Measurements from ENCODE around the gene SAP30BP. TPM values are rescaled to one million over a fixed set of nuclear protein-coding genes. Genes with fewer than 3 reads are reported as not detected.

Gene SAP30BP
- total and polyA plus RNA-seq, 2 experiments from 2014 or later, result 44.9 to 97.9 TPM

DNA sequence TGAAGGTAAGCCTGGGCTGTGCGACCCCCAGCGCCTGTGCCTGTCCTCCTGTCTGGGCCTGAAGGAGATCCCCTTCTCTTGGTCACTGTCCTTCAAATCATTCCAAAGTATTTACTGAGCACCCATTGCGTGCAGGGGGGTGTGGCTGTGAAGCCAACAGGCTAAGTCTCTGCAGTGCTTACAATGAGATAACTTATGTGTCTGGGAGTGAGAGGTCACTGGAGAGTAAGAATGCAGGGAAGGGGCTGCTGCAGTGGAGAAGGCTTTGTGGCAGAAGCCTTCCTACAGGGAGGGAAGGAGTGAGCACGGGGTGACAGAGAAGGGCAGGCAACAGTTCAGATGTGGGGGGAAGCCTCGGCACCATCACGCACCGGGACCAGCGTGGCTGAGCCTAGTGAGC, 45.1 kb upstream of the SAP30BP start:
- no peaks in the 10 kb centered on the region for H3K4me1 ChIP-seq (ENCODE audit: insufficient read depth)
- H3F3A ChIP-seq (replicated peaks; ENCODE audit: low read depth), result no peaks in the 10 kb centered on the region
- no peak overlapping the region for H3K4me3 ChIP-seq
- H3K4me3 Mint-ChIP-seq, result no peak overlapping the region
- no peak overlapping the region for H3K27ac ChIP-seq (ENCODE audit: low read depth)
- H3K27me3 Mint-ChIP-seq (ENCODE audit: insufficient read depth, low read depth, poor library complexity), result peaks cover 29% of the 10 kb centered on the region
- H3K4me2 ChIP-seq, result no peak overlapping the region
- H4K20me1 ChIP-seq (replicated peaks; ENCODE audit: insufficient read depth), result no peaks in the 10 kb centered on the region
- H2AFZ ChIP-seq, result no peak overlapping the region
- TF ChIP-seq, protein P1, sequence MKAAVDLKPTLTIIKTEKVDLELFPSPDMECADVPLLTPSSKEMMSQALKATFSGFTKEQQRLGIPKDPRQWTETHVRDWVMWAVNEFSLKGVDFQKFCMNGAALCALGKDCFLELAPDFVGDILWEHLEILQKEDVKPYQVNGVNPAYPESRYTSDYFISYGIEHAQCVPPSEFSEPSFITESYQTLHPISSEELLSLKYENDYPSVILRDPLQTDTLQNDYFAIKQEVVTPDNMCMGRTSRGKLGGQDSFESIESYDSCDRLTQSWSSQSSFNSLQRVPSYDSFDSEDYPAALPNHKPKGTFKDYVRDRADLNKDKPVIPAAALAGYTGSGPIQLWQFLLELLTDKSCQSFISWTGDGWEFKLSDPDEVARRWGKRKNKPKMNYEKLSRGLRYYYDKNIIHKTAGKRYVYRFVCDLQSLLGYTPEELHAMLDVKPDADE (IDR thresholded peaks at IDR 0.05), result no peak
- no peak for TF ChIP-seq EZH2 (IDR thresholded peaks at IDR 0.05; ENCODE audit: low read depth, unreplicated experiment)
- no peak for TF ChIP-seq NANOG (IDR thresholded peaks at IDR 0.05; ENCODE audit: borderline replicate concordance)
- TF ChIP-seq, protein P2, sequence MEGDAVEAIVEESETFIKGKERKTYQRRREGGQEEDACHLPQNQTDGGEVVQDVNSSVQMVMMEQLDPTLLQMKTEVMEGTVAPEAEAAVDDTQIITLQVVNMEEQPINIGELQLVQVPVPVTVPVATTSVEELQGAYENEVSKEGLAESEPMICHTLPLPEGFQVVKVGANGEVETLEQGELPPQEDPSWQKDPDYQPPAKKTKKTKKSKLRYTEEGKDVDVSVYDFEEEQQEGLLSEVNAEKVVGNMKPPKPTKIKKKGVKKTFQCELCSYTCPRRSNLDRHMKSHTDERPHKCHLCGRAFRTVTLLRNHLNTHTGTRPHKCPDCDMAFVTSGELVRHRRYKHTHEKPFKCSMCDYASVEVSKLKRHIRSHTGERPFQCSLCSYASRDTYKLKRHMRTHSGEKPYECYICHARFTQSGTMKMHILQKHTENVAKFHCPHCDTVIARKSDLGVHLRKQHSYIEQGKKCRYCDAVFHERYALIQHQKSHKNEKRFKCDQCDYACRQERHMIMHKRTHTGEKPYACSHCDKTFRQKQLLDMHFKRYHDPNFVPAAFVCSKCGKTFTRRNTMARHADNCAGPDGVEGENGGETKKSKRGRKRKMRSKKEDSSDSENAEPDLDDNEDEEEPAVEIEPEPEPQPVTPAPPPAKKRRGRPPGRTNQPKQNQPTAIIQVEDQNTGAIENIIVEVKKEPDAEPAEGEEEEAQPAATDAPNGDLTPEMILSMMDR (conservative IDR thresholded peaks at IDR 0.05; ENCODE audit: low read depth in 2 of 2), result no peak
- TF ChIP-seq JUNB (IDR thresholded peaks at IDR 0.05; ENCODE audit: unreplicated experiment), result no peak
- TF ChIP-seq STAT1 (IDR thresholded peaks at IDR 0.05; ENCODE audit: unreplicated experiment), result no peak
- TF ChIP-seq EZH2phosphoT487 (IDR thresholded peaks at IDR 0.05; ENCODE audit: unreplicated experiment), result no peak
- TF ChIP-seq, protein P3, sequence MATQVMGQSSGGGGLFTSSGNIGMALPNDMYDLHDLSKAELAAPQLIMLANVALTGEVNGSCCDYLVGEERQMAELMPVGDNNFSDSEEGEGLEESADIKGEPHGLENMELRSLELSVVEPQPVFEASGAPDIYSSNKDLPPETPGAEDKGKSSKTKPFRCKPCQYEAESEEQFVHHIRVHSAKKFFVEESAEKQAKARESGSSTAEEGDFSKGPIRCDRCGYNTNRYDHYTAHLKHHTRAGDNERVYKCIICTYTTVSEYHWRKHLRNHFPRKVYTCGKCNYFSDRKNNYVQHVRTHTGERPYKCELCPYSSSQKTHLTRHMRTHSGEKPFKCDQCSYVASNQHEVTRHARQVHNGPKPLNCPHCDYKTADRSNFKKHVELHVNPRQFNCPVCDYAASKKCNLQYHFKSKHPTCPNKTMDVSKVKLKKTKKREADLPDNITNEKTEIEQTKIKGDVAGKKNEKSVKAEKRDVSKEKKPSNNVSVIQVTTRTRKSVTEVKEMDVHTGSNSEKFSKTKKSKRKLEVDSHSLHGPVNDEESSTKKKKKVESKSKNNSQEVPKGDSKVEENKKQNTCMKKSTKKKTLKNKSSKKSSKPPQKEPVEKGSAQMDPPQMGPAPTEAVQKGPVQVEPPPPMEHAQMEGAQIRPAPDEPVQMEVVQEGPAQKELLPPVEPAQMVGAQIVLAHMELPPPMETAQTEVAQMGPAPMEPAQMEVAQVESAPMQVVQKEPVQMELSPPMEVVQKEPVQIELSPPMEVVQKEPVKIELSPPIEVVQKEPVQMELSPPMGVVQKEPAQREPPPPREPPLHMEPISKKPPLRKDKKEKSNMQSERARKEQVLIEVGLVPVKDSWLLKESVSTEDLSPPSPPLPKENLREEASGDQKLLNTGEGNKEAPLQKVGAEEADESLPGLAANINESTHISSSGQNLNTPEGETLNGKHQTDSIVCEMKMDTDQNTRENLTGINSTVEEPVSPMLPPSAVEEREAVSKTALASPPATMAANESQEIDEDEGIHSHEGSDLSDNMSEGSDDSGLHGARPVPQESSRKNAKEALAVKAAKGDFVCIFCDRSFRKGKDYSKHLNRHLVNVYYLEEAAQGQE (IDR thresholded peaks at IDR 0.05; ENCODE audit: unreplicated experiment), result no peak
- TF ChIP-seq, protein P4, sequence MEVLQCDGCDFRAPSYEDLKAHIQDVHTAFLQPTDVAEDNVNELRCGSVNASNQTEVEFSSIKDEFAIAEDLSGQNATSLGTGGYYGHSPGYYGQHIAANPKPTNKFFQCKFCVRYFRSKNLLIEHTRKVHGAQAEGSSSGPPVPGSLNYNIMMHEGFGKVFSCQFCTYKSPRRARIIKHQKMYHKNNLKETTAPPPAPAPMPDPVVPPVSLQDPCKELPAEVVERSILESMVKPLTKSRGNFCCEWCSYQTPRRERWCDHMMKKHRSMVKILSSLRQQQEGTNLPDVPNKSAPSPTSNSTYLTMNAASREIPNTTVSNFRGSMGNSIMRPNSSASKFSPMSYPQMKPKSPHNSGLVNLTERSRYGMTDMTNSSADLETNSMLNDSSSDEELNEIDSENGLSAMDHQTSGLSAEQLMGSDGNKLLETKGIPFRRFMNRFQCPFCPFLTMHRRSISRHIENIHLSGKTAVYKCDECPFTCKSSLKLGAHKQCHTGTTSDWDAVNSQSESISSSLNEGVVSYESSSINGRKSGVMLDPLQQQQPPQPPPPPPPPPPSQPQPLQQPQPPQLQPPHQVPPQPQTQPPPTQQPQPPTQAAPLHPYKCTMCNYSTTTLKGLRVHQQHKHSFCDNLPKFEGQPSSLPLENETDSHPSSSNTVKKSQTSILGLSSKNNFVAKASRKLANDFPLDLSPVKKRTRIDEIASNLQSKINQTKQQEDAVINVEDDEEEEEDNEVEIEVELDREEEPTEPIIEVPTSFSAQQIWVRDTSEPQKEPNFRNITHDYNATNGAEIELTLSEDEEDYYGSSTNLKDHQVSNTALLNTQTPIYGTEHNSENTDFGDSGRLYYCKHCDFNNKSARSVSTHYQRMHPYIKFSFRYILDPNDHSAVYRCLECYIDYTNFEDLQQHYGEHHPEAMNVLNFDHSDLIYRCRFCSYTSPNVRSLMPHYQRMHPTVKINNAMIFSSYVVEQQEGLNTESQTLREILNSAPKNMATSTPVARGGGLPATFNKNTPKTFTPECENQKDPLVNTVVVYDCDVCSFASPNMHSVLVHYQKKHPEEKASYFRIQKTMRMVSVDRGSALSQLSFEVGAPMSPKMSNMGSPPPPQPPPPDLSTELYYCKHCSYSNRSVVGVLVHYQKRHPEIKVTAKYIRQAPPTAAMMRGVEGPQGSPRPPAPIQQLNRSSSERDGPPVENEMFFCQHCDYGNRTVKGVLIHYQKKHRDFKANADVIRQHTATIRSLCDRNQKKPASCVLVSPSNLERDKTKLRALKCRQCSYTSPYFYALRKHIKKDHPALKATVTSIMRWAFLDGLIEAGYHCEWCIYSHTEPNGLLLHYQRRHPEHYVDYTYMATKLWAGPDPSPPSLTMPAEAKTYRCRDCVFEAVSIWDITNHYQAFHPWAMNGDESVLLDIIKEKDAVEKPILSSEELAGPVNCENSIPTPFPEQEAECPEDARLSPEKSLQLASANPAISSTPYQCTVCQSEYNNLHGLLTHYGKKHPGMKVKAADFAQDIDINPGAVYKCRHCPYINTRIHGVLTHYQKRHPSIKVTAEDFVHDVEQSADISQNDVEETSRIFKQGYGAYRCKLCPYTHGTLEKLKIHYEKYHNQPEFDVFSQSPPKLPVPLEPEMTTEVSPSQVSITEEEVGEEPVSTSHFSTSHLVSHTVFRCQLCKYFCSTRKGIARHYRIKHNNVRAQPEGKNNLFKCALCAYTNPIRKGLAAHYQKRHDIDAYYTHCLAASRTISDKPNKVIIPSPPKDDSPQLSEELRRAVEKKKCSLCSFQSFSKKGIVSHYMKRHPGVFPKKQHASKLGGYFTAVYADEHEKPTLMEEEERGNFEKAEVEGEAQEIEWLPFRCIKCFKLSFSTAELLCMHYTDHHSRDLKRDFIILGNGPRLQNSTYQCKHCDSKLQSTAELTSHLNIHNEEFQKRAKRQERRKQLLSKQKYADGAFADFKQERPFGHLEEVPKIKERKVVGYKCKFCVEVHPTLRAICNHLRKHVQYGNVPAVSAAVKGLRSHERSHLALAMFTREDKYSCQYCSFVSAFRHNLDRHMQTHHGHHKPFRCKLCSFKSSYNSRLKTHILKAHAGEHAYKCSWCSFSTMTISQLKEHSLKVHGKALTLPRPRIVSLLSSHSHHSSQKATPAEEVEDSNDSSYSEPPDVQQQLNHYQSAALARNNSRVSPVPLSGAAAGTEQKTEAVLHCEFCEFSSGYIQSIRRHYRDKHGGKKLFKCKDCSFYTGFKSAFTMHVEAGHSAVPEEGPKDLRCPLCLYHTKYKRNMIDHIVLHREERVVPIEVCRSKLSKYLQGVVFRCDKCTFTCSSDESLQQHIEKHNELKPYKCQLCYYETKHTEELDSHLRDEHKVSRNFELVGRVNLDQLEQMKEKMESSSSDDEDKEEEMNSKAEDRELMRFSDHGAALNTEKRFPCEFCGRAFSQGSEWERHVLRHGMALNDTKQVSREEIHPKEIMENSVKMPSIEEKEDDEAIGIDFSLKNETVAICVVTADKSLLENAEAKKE (CRISPR knock-in tag; IDR thresholded peaks at IDR 0.05), result no peak
- H3K9me2 ChIP-seq (ENCODE audit: insufficient read depth), result no peaks in the 10 kb centered on the region
- H3K4me1 Mint-ChIP-seq, result peaks cover 3% of the 10 kb centered on the region; the same call in 1 of the 3 replicates
- no peaks in the 10 kb centered on the region for H3K79me2 ChIP-seq (replicated peaks; ENCODE audit: insufficient read depth)
- no peaks in the 10 kb centered on the region for H3K36me3 Mint-ChIP-seq (ENCODE audit: low read depth)
- DNase-seq (ENCODE audit: low spot score) (no peak), ATAC-seq (no peak)
- H3K27me3 ChIP-seq (ENCODE audit: insufficient read depth), result no peaks in the 10 kb centered on the region
- no peaks in the 10 kb centered on the region; the same call in 2 of the 3 replicates for H3K9me3 Mint-ChIP-seq
- no peaks in the 10 kb centered on the region; the same call in 1 of the 2 replicates for H3K36me3 ChIP-seq (ENCODE audit: insufficient read depth)
- H3K27ac Mint-ChIP-seq, result no peak overlapping the region

All from GM23338 (cell line).